ENCODE data around the gene RIOX2. TPM values are rescaled to one million over a fixed set of nuclear protein-coding genes. Genes with fewer than 3 reads are reported as not detected.

Gene RIOX2
- total RNA-seq, 1 donor from 2014 or later, result 10.4 TPM

- TF ChIP-seq EZH2 (IDR thresholded peaks at IDR 0.05) (no peak), CTCF (IDR thresholded peaks at IDR 0.05) (no peak), EZH2phosphoT487 (IDR thresholded peaks at IDR 0.05) (no peak)
- no peak for DNase-seq (ENCODE audit: low spot score)
Measured at GRCh38 chr3:97960551-97960950, 11.7 kb downstream of the RIOX2 start.

GRCh38 chr3:97959872-97960271 is 12.4 kb downstream of the RIOX2 start:
- Histone ChIP-seq H3K27me3 (no peaks in the 10 kb centered on the region), H3K9ac (no peak overlapping the region), H4K20me1 (ENCODE audit: low read depth) (no peaks in the 10 kb centered on the region), H3K36me3 (no peaks in the 10 kb centered on the region), H3K27ac (no peak overlapping the region), H3K79me2 (ENCODE audit: low read depth) (no peaks in the 10 kb centered on the region), H3K4me1 (no peaks in the 10 kb centered on the region), H2AFZ (replicated peaks) (no peak overlapping the region), H3K4me3 (no peak overlapping the region), H3F3A (ENCODE audit: low read depth) (no peaks in the 10 kb centered on the region), H3K9me3 (ENCODE audit: low read depth) (no peaks in the 10 kb centered on the region), H3K4me2 (no peak overlapping the region)
- no peaks in the 10 kb centered on the region for H3K9me3 Mint-ChIP-seq
- no peak for DNase-seq (ENCODE audit: low spot score)
- no peak overlapping the region for H3K4me3 Mint-ChIP-seq
- TF ChIP-seq EZH2 (IDR thresholded peaks at IDR 0.05), result no peak
- TF ChIP-seq EZH2phosphoT487 (IDR thresholded peaks at IDR 0.05), result no peak
- H3K27me3 Mint-ChIP-seq (ENCODE audit: insufficient read depth, low read depth), result no peaks in the 10 kb centered on the region
- no peak overlapping the region for H3K27ac Mint-ChIP-seq
- H3K36me3 Mint-ChIP-seq, result peaks cover 5% of the 10 kb centered on the region
- H3K4me1 Mint-ChIP-seq, result no peaks in the 10 kb centered on the region

More at GRCh38 chr3:97960551-97960950, 11.7 kb downstream of the RIOX2 start:
- Histone ChIP-seq H3K4me2 (no peak overlapping the region), H3K36me3 (no peaks in the 10 kb centered on the region), H4K20me1 (ENCODE audit: low read depth) (no peaks in the 10 kb centered on the region), H3F3A (ENCODE audit: low read depth) (no peaks in the 10 kb centered on the region), H3K27me3 (no peaks in the 10 kb centered on the region), H3K4me1 (no peaks in the 10 kb centered on the region), H2AFZ (replicated peaks) (no peak overlapping the region), H3K27ac (no peak overlapping the region), H3K9ac (no peak overlapping the region), H3K9me3 (ENCODE audit: low read depth) (no peaks in the 10 kb centered on the region), H3K79me2 (ENCODE audit: low read depth) (no peaks in the 10 kb centered on the region), H3K4me3 (no peak overlapping the region)
- no peaks in the 10 kb centered on the region for H3K27me3 Mint-ChIP-seq (ENCODE audit: insufficient read depth, low read depth)
- H3K27ac Mint-ChIP-seq, result no peak overlapping the region
- no peak overlapping the region for H3K4me3 Mint-ChIP-seq
- H3K4me1 Mint-ChIP-seq, result no peaks in the 10 kb centered on the region
- H3K9me3 Mint-ChIP-seq, result no peaks in the 10 kb centered on the region
- H3K36me3 Mint-ChIP-seq, result peaks cover 6% of the 10 kb centered on the region

DNA sequence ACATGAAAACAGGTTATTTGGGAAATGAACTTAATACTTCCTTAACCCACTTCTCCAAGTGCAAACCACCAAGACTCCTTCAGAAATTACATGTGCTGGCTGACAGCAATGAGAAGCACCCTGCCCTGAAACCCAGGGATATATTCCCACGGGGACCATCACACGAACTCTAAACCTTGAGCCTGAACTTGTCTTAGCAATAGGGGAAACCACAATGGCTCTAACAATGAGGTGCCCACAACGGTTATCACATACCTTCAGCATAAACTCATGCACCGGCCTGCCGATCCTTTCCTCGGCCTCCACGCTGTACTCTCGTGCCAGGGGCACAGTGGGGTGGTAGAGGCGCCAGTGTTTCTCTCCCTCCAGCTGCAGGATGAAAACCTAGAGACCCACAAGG is 13.4 kb downstream of the RIOX2 start:
- no peaks in the 10 kb centered on the region for H3K9me3 ChIP-seq (ENCODE audit: low read depth)
- H3K27ac ChIP-seq, result no peak overlapping the region
- no peaks in the 10 kb centered on the region for H3K4me1 ChIP-seq
- Mint-ChIP-seq H3K4me1 (no peaks in the 10 kb centered on the region), H3K36me3 (no peaks in the 10 kb centered on the region), H3K9me3 (no peaks in the 10 kb centered on the region), H3K27ac (no peak overlapping the region), H3K27me3 (ENCODE audit: insufficient read depth, low read depth) (no peaks in the 10 kb centered on the region), H3K4me3 (no peak overlapping the region)
- H3K36me3 ChIP-seq, result no peaks in the 10 kb centered on the region
- H3K4me2 ChIP-seq, result no peak overlapping the region
- H3K9ac ChIP-seq, result no peak overlapping the region
- TF ChIP-seq EZH2phosphoT487 (IDR thresholded peaks at IDR 0.05) (no peak), EZH2 (IDR thresholded peaks at IDR 0.05) (no peak), CTCF (IDR thresholded peaks at IDR 0.05) (no peak)
- no peaks in the 10 kb centered on the region for H3F3A ChIP-seq (ENCODE audit: low read depth)
- no peak overlapping the region for H3K4me3 ChIP-seq
- H3K27me3 ChIP-seq, result no peaks in the 10 kb centered on the region
- no peak for DNase-seq (ENCODE audit: low spot score)
- no peaks in the 10 kb centered on the region for H4K20me1 ChIP-seq (ENCODE audit: low read depth)
- no peak overlapping the region for H2AFZ ChIP-seq (replicated peaks)
- no peaks in the 10 kb centered on the region for H3K79me2 ChIP-seq (ENCODE audit: low read depth)

DNA sequence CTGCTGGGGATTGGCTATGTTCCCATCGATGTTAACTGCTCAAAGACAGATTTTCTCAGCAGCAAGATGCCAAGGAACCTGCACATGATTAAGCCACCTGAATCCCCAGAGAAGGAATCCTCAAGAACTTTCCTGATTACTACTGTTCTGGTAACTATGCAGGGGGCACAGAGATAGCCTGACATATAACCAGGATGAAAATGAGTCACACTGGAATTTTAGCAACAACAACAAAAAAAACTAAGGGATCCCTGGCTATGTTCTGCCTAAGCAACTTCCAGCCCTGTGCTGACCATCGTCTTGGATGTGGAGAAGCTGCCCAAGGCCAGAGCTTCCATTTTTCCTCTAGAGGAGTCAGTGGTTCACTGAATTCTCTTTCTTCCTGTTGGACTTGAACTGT is 13.8 kb downstream of the RIOX2 start:
- Mint-ChIP-seq H3K4me1 (no peaks in the 10 kb centered on the region), H3K27me3 (ENCODE audit: insufficient read depth, low read depth) (no peaks in the 10 kb centered on the region), H3K27ac (no peak overlapping the region), H3K4me3 (no peak overlapping the region), H3K36me3 (no peaks in the 10 kb centered on the region), H3K9me3 (no peaks in the 10 kb centered on the region)
- Histone ChIP-seq H3K79me2 (ENCODE audit: low read depth) (no peaks in the 10 kb centered on the region), H3K9ac (no peak overlapping the region), H3F3A (ENCODE audit: low read depth) (no peaks in the 10 kb centered on the region), H2AFZ (replicated peaks) (no peak overlapping the region), H3K9me3 (ENCODE audit: low read depth) (no peaks in the 10 kb centered on the region), H3K36me3 (no peaks in the 10 kb centered on the region), H3K4me2 (no peak overlapping the region), H3K27ac (no peak overlapping the region), H3K4me3 (no peak overlapping the region), H3K4me1 (no peaks in the 10 kb centered on the region), H3K27me3 (no peaks in the 10 kb centered on the region), H4K20me1 (ENCODE audit: low read depth) (no peaks in the 10 kb centered on the region)
- no peak for DNase-seq (ENCODE audit: low spot score)
- TF ChIP-seq CTCF (IDR thresholded peaks at IDR 0.05) (no peak), EZH2 (IDR thresholded peaks at IDR 0.05) (no peak), EZH2phosphoT487 (IDR thresholded peaks at IDR 0.05) (no peak)
